ENCODE measurements around the gene PRDM16.
A peak's percentile ranks its signal among the peaks of the same experiment; 100 is the strongest.

The PRDM16 gene

GRCh38 chr1:3125546-3126368 lies 56.8 kb downstream of the PRDM16 start:
- DNase-seq: peak in 2 of 14 donors; percentile 23 to 38

- DNase-seq: no peak
These were observed 58.0 kb downstream of the PRDM16 start for GRCh38 chr1:3126756-3127678.

GRCh38 chr1:3127738-3128137 lies 58.7 kb downstream of the PRDM16 start:
- DNase-seq: peak in 1 of 14 donors; percentile 42

- DNase-seq: no peak
These were observed 59.6 kb downstream of the PRDM16 start for GRCh38 chr1:3128431-3129132.

GRCh38 chr1:3129133-3129490 lies 60.1 kb downstream of the PRDM16 start:
- DNase-seq: no peak

- DNase-seq: no peak
These were observed 61.3 kb downstream of the PRDM16 start for GRCh38 chr1:3130268-3130667.

GRCh38 chr1:3132660-3133059 lies 63.7 kb downstream of the PRDM16 start:
- no peak for DNase-seq

GRCh38 chr1:3133686-3134085 lies 64.7 kb downstream of the PRDM16 start:
- no peak for DNase-seq

- no peak for DNase-seq
These were observed 65.5 kb downstream of the PRDM16 start for GRCh38 chr1:3134381-3135072.

GRCh38 chr1:3135073-3135702 lies 66.2 kb downstream of the PRDM16 start:
- DNase-seq: no peak

GRCh38 chr1:3135744-3136455 lies 66.9 kb downstream of the PRDM16 start:
- DNase-seq: no peak

GRCh38 chr1:3136532-3136931 lies 67.5 kb downstream of the PRDM16 start:
- DNase-seq: no peak

GRCh38 chr1:3137111-3138100 lies 68.4 kb downstream of the PRDM16 start:
- no peak for DNase-seq

- no peak for DNase-seq
These were observed 69.7 kb downstream of the PRDM16 start for GRCh38 chr1:3138623-3139151.

- peak in 1 of 14 donors; percentile 34 for DNase-seq
These were observed 70.4 kb downstream of the PRDM16 start for GRCh38 chr1:3139451-3139852.

GRCh38 chr1:3139871-3140361 lies 70.9 kb downstream of the PRDM16 start:
- DNase-seq: peak in 1 of 14 donors; percentile 9

- no peak for DNase-seq
These were observed 71.4 kb downstream of the PRDM16 start for GRCh38 chr1:3140437-3140836.

GRCh38 chr1:3141129-3141528 lies 72.1 kb downstream of the PRDM16 start:
- DNase-seq: no peak

- DNase-seq: no peak
These were observed 72.8 kb downstream of the PRDM16 start for GRCh38 chr1:3141836-3142235.

All from C1 segment of cervical spinal cord (tissue), 14 donors.